Lung microvascular endothelial cell (primary cell): Measurements from ENCODE around the gene NPTN. TPM values are rescaled to one million over a fixed set of nuclear protein-coding genes. Genes with fewer than 3 reads are reported as not detected.
"Not testable (repeated sequence)": the region's sequence is repeated elsewhere in the genome, so short reads cannot be mapped to it uniquely, and the experiment has no call there.

Experiments used
- DNase-seq, 2 donors: peaks; one replicate each; pipeline versions ENCODE4 v3.0.0 to v3.0.0-alpha.2; 2010; ENCODE audit warnings: low read depth in 2 of 2
- total RNA-seq: library from RNA; depleted of rRNA; stranded (reverse); fragments of >200 nt; gene quantifications from 2 replicates; pipeline ENCODE4 v1.2.1, GENCODE V29; 2014

Gene NPTN
- 88.5 and 130 TPM in 2 replicates for total RNA-seq

DNA sequence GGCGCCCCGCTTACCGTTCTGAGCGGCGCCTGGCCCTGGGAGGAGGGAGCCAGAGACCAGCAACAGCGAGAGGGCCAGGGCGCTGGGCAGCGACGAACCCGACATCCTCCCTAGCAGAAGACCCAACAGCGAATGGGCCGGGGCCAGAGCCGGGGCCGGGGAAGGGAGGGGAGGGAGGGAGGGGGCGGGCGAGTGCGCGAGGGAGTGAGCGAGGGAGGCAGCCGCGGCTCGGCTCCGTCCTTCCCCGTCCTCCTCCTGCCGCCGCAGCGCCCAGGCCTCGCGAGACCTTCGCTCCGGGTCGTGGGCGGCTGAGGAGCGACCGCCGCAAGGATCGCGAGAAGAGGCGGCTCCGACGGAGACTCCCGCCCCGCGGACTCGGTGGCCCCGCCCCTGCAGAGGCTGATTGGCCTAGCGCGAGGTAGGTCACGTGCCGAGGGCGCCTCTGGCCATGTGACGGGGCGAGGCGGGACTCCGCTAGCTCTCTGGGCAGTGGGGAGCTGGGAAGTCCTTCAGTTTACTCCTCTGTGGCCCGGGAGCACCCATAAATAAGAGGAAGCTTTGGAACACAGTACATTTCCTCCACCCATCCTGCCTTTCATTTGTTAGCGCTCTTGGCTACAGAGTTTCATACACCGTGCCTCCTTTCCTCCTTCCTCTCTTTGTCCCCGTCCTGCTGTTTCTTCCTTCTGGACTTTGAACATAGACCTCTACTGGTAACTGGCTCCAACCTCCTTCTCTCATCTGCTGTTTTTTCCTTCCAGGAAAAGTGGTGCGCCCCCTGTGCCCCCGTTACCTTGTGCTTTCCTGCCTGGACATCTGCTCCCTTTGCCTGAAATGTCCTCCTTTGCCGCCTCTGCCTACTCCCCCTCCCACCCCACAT is at the start of gene NPTN:
NPTN (minus strand) TSS at position 279 of the 880 bp plus-strand sequence; CDS start at position 105, 174 bp downstream.
- DNase-seq: peak; percentile 99

- no peak for DNase-seq
These were observed 49.5 kb upstream of the NPTN start for GRCh38 chr15:73682600-73683090.

GRCh38 chr15:73681856-73682599 is 48.8 kb upstream of the NPTN start:
- no peak for DNase-seq

DNA sequence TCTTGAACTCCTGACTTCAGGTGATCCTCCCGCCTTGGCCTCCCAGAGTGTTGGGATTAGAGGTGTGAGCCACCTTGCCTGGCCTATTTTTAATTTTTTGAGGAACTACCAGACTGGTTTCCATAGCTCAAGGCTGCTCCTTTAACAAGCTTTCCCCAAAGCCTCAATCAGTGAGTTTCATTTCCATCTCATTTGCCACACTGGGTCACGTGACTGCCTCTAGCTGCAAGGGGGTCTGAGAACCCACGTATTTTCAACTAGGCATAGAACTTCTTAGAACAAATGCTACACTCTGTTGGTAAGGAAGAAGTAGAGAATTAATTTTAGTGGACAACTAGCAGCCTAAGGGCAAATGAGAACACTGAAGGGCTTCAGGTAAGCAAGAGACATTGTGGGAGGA is 47.9 kb upstream of the NPTN start:
- DNase-seq: no peak

DNA sequence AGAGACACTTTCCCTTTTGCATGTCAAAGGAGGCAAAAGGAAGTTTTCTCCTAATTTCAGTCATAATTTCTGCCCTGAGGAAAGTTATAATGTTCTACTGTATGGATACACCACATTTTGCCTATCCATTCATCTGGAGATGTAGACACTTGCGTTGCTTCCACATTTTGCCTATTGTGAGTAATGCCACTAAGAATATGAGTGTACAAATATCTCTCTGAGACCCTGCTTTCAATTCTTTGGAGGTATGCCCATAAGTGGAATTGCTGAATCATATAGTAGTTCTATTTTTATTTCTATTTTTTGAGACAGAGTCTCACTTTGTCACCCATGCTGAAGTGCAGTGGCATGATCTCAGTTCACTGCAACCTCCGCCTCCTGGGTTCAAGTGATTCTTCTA is 47.4 kb upstream of the NPTN start:
- DNase-seq: no peak

DNA sequence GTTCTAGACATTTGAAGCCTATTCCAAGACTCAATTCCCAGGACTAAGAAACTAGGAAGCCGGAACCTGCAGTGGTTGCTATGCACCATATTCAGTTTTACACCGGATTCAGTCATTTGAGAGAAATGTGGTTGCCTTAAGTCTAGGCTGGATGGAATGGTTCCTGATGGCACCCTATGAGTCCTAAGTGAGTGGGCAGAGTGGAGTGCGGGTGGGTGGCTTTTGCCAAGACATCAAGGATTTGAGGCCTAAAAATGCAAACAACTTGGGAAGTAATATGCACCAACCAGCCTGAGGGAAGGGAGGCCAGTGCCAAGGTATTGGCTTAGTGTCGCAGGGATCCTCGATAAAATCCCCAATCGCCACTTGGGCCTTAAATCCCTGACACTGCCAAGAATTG is 46.8 kb upstream of the NPTN start:
- no peak for DNase-seq

DNA sequence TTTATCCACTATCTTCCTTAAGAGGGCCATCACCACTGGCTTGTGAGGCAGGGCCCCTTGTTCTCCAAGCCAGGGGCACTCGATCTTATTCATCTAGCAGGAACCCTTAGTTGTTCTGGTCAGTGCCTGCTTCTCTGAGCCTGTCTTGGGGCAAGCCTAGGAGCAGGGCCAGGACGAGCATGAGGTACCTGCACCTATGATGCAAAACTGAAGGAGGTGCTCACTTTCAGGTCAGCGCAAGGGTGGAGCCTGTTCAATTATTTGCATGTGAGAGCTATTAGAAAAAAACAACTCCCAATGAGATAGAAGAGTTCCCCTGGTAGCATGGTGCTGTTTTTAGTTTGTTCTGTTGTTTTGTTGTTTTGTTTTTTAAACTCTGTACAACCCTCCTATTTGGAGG is 46.0 kb upstream of the NPTN start:
- no peak for DNase-seq

DNA sequence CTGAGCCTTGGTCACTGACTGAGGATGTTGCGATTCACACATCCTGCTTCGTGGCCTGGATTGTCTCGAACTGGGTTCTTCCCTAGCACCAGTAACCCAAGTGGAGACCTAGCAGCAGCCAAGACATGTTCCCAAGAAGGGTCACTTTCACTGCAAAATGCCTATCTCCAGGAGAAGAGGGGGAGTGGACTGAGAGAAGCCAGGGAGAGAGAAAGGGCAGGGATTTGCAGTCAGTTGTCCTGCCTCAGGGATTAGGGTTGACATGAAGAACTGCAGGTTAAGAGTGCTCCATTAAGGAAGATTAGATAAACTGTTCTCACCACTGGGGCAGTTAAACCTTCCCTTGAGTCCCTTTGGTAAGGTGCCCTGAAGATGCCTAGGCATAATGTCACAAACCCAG is 45.3 kb upstream of the NPTN start:
- no peak for DNase-seq

GRCh38 chr15:73677733-73678132 is 44.5 kb upstream of the NPTN start:
- no peak for DNase-seq

DNA sequence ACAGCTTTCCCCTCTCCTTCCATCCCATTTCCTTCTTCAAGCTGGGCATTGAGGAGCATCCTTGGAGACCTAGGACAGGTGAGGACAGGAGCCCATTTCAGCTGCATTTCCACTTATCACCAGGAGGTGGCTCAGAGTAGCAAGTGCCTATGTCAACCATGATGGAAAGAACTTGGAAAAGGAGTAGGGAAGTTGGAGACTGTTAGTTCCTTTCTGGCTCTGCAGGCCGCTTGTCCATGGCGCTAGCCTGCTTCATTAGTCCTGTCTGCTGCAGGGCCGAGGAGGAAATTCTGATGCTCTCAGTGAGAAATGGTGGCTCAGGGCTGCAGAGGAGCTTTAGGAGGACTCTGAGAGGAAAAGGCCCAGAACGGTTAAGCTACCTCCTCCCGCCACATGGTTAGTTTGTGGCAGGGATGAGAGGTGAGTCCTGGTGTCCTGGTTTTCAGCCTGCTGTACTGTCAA is 44.0 kb upstream of the NPTN start:
- peak; percentile 70 to 86 for DNase-seq

DNA sequence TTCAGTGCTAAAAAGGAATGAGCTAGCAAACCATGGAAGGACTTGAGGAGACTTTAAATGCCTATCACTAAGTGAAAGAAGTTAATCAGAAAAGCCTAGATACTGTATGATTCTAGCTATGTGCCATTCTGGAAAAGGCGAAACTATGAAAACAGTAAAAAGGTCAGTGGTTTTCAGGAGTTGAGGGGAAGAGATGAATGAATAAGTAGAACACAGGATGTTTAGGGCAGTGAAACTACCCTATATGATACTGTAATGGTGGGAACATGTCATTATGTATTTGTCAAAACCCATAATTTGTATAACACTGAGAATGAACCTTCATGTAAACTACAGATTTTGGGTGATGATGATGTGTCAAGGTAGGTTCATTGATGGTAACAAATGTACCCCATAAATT is 41.4 kb upstream of the NPTN start:
- no peak for DNase-seq

- DNase-seq: no peak
These were observed 27.3 kb upstream of the NPTN start for GRCh38 chr15:73660455-73660854.

DNA sequence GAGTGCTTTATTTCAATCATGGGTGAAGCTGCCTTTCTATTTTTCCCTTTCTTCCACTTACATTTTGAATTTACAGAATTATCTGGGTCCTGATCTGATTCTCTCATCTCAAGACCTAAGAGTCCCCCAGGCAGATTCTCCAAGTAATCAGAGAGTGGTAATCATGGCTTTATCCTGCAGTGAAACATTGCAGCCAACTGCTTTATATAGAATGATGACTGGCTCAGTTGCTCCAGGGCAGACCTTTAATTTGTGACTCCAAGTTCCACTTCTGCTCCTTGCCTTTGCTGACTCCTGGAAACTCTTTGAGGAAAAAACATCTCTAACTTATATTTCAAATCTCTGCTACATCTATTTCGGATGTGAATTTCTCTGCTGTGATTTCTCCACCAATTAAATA is 25.5 kb upstream of the NPTN start:
- no peak for DNase-seq

GRCh38 chr15:73655724-73656123 is 22.5 kb upstream of the NPTN start:
- no peak for DNase-seq

- DNase-seq: no peak
These were observed 21.5 kb upstream of the NPTN start for GRCh38 chr15:73654659-73655058.

- DNase-seq: peak; percentile 23 to 75
These were observed 17.4 kb upstream of the NPTN start for GRCh38 chr15:73650416-73651126.

DNA sequence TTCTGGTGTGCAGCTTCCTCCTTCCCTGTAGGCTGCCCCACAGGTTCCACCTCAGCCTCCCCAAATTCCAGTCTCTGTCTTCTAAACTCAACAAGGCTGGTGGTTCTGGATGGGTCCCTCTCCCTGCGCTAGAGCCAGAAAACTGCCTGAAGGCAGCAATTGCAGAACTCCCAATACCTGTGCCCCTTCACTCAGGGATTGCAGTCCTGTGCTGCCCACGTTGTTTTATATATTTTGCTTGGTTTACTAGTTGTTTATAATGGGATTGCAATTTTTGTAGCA is 14.8 kb upstream of the NPTN start:
- no peak for DNase-seq

GRCh38 chr15:73647259-73648013 is 14.2 kb upstream of the NPTN start:
- no peak for DNase-seq

DNA sequence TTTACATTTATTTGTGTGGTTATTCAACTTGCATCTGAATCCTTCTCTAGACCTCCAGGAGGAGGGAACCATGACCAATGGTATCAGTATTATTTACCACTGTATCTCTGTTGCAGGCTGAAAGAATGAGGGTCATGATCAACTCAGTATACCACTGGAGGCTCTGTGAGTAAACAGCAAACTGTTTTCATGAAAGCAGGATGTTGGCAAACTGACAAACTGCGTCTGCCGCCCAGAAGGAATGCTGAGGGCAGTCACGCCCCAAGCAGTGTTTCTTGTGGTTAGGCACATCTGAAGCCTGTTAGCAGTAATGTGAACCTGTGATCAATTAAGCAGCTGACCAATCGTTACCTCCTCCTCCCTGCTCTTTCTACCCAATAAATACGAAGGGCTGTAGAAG is 6.3 kb upstream of the NPTN start:
- DNase-seq: not testable (repeated sequence)

DNA sequence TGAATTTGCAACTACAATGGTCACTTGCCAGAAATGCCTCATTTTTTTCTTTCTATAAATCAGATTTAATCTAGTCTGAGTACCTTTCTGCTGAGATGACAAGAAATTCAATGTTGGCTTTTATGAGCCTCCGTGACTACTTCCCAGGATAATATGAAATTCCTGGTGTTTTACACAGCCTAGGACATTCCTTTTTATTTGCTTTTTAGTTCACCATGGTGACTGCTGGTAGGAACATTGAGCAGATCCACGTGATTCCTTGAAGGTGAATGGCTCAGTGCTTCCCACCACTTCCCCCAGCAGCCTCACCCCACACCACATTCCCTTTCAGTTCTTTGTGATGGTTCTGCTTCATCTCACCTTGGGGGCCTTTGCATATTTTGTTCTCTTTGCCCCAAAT is 4.3 kb upstream of the NPTN start:
- DNase-seq: no peak

DNA sequence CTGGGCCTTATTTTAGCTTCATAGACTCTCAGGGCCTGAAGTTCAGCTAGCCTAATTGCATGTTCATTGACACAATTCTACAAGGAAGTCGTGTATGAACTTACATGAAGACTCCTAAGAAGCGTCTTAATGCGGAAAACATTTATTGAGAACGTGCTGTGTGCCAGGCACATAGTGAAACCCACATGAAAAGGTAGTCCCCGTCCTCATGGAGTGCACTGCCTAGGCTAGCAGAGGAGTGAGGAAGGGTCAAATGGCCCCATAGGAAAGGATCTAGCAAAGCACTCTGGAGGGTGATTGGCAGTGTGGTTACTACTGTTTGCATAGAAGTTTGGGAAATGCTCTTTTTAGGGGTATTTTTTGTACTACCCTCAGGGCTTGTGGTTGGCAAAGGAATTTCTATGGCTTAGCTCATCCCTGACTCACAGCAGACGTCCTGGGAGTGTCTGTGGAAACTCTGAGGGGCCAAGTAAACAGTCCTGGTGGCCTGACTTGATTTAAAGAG is 854 bp upstream of the NPTN start:
- peak; percentile 17 to 79 for DNase-seq
